K562 (cell line): ENCODE data around the gene DGCR2. TPM values are rescaled to one million over a fixed set of nuclear protein-coding genes. Genes with fewer than 3 reads are reported as not detected.

ENCODE experiments used
- ARID1B ChIP-seq: fragments of 450-650 bp; IDR thresholded peaks from 2 replicates; pipeline ENCODE4 v1.6.1; 2016; ENCODE audit warnings: antibody characterized with exemption, mild to moderate bottlenecking, inconsistent platforms
- JUNB ChIP-seq: fragments of 450-650 bp; formaldehyde crosslinking; conservative IDR thresholded peaks from 2 replicates; pipeline ENCODE4 v1.4.0; 2020; ENCODE audit warnings: mild to moderate bottlenecking
- KDM2B ChIP-seq: fragments of 250-450 bp; sonication (Bioruptor Pico); IDR thresholded peaks from 2 replicates; pipeline ENCODE4 v1.8.0; 2021; ENCODE audit warnings: mild to moderate bottlenecking, moderate library complexity
- NR3C1 ChIP-seq: sonication (generic); formaldehyde crosslinking; IDR thresholded peaks from 2 replicates; pipeline ENCODE4 v1.8.1; 2022; ENCODE audit warnings: missing genetic modification reagents
- SRSF7 ChIP-seq: fragments of 200-400 bp; formaldehyde crosslinking; optimal IDR thresholded peaks from 2 replicates; pipeline ENCODE3; 2017; ENCODE audit warnings: mild to moderate bottlenecking, low read depth, low read length
- XRCC4 ChIP-seq: IDR thresholded peaks from one replicate; pipeline ENCODE4 v1.6.1; 2011; ENCODE audit not compliant: insufficient read depth, insufficient read length; ENCODE audit errors: extremely low read depth
- ZC3H11A ChIP-seq: IDR thresholded peaks from 2 replicates; pipeline ENCODE4 v1.6.1; 2012; ENCODE audit warnings: low read depth, low read length, improper control_type of control experiment
- ZNF586 ChIP-seq: fragments of 450-650 bp; formaldehyde crosslinking; conservative IDR thresholded peaks from 2 replicates; pipeline ENCODE4 v1.4.0; 2020; ENCODE audit warnings: mild to moderate bottlenecking, moderate library complexity
- polyA plus RNA-seq, 8 experiments: library from polyadenylated mRNA; depleted of rRNA in 4 of 8; stranded (reverse) in 5 of 8; unstranded in 3 of 8; fragments of >200 nt; fragmentation: Nextera tagmentation in 2 of 8; fragmentation: Illumina TruSeq in 1 of 8; extraction: Ambion mirVana in 2 of 8; extraction: Trizol in 1 of 8; gene quantifications; 2 replicates each; pipeline versions ENCODE4 v1.2.1 to v1.2.3, GENCODE V29; 2011 to 2014; ENCODE audit warnings: inconsistent platforms in 1 of 8, missing spikeins in 1 of 8
- total RNA-seq, 7 experiments: library from RNA; depleted of rRNA in 6 of 7; stranded (reverse); fragments of >200 nt in 6 of 7; fragmentation: Illumina TruSeq in 2 of 7; extraction: Trizol in 2 of 7; gene quantifications; 2 replicates each; pipeline versions ENCODE4 v1.2.1 to v1.2.3, GENCODE V29; 2011 to 2021; ENCODE audit warnings: low replicate concordance in 1 of 7
- TF ChIP-seq, protein P1 (sequence below): fragments of 450-650 bp; IDR thresholded peaks from 2 replicates; pipeline ENCODE4 v1.6.1; 2016; ENCODE audit warnings: low read depth
- TF ChIP-seq, protein P2 (sequence below): sonication (generic); formaldehyde crosslinking; IDR thresholded peaks from 2 replicates; pipeline ENCODE4 v1.8.0; 2022; ENCODE audit warnings: mild to moderate bottlenecking, missing genetic modification reagents
- TF ChIP-seq, protein P3 (sequence below): fragments of 250-450 bp; sonication (Bioruptor Pico); IDR thresholded peaks from 2 replicates; pipeline ENCODE4 v1.5.1; 2021; ENCODE audit warnings: mild to moderate bottlenecking

Gene DGCR2
- total and polyA plus RNA-seq, 9 of the 15 experiments (the other 6 are each of a cell fraction or from before 2014, with no cell fraction given), result 0.69 to 101 (median 56.4) TPM

DNA sequence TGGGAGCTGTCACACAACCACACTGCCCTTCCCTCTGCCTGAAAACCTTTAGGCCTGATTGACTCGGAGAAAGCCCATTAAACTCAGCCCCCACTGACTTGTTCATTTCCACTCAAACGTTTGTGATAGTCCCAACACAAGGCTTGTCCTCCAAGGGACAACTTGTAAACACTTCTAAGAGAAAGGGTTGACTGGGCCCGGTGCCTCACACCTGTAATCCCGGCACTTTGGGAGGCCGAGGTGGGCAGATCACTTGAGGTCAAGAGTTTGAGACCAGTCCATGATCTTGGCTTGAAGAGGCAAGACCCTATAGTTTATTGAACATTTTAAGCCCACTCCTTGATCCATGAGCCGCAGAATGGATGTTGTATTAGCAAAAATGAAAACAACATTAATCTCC is 122.8 kb downstream of the DGCR2 start (continued):
- no peak for TF ChIP-seq ZC3H11A
- TF ChIP-seq XRCC4, result no peak
- TF ChIP-seq, protein P1, sequence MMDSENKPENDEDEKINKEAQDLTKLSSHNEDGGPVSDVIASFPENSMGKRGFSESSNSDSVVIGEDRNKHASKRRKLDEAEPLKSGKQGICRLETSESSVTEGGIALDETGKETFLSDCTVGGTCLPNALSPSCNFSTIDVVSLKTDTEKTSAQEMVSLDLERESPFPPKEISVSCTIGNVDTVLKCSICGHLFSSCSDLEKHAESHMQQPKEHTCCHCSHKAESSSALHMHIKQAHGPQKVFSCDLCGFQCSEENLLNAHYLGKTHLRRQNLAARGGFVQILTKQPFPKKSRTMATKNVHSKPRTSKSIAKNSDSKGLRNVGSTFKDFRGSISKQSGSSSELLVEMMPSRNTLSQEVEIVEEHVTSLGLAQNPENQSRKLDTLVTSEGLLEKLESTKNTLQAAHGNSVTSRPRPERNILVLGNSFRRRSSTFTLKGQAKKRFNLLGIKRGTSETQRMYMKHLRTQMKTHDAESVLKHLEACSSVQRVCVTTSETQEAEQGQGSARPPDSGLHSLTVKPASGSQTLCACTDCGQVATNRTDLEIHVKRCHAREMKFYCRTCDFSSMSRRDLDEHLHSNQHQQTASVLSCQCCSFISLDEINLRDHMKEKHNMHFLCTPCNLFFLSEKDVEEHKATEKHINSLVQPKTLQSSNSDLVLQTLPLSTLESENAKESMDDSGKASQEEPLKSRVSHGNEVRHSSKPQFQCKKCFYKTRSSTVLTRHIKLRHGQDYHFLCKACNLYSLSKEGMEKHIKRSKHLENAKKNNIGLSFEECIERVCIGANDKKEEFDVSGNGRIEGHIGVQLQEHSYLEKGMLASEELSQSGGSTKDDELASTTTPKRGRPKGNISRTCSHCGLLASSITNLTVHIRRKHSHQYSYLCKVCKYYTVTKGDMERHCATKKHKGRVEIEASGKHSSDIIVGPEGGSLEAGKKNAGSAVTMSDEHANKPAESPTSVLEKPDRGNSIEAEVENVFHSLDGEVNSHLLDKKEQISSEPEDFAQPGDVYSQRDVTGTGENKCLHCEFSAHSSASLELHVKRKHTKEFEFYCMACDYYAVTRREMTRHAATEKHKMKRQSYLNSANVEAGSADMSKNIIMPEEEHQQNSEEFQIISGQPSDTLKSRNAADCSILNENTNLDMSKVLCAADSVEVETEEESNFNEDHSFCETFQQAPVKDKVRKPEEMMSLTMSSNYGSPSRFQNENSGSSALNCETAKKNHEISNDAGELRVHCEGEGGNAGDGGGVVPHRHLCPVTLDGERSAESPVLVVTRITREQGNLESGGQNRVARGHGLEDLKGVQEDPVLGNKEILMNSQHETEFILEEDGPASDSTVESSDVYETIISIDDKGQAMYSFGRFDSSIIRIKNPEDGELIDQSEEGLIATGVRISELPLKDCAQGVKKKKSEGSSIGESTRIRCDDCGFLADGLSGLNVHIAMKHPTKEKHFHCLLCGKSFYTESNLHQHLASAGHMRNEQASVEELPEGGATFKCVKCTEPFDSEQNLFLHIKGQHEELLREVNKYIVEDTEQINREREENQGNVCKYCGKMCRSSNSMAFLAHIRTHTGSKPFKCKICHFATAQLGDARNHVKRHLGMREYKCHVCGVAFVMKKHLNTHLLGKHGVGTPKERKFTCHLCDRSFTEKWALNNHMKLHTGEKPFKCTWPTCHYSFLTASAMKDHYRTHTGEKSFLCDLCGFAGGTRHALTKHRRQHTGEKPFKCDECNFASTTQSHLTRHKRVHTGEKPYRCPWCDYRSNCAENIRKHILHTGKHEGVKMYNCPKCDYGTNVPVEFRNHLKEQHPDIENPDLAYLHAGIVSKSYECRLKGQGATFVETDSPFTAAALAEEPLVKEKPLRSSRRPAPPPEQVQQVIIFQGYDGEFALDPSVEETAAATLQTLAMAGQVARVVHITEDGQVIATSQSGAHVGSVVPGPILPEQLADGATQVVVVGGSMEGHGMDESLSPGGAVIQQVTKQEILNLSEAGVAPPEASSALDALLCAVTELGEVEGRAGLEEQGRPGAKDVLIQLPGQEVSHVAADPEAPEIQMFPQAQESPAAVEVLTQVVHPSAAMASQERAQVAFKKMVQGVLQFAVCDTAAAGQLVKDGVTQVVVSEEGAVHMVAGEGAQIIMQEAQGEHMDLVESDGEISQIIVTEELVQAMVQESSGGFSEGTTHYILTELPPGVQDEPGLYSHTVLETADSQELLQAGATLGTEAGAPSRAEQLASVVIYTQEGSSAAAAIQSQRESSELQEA, result no peak
- peak; percentile 59; the same call in 1 of the 2 replicates for TF ChIP-seq NR3C1 (CRISPR knock-in tag)
- TF ChIP-seq, protein P2, sequence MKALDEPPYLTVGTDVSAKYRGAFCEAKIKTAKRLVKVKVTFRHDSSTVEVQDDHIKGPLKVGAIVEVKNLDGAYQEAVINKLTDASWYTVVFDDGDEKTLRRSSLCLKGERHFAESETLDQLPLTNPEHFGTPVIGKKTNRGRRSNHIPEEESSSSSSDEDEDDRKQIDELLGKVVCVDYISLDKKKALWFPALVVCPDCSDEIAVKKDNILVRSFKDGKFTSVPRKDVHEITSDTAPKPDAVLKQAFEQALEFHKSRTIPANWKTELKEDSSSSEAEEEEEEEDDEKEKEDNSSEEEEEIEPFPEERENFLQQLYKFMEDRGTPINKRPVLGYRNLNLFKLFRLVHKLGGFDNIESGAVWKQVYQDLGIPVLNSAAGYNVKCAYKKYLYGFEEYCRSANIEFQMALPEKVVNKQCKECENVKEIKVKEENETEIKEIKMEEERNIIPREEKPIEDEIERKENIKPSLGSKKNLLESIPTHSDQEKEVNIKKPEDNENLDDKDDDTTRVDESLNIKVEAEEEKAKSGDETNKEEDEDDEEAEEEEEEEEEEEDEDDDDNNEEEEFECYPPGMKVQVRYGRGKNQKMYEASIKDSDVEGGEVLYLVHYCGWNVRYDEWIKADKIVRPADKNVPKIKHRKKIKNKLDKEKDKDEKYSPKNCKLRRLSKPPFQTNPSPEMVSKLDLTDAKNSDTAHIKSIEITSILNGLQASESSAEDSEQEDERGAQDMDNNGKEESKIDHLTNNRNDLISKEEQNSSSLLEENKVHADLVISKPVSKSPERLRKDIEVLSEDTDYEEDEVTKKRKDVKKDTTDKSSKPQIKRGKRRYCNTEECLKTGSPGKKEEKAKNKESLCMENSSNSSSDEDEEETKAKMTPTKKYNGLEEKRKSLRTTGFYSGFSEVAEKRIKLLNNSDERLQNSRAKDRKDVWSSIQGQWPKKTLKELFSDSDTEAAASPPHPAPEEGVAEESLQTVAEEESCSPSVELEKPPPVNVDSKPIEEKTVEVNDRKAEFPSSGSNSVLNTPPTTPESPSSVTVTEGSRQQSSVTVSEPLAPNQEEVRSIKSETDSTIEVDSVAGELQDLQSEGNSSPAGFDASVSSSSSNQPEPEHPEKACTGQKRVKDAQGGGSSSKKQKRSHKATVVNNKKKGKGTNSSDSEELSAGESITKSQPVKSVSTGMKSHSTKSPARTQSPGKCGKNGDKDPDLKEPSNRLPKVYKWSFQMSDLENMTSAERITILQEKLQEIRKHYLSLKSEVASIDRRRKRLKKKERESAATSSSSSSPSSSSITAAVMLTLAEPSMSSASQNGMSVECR (CRISPR knock-in tag), result no peak
- TF ChIP-seq SRSF7, result no peak
- TF ChIP-seq JUNB (CRISPR knock-in tag), result no peak
- no peak for TF ChIP-seq KDM2B
- no peak for TF ChIP-seq ZNF586 (CRISPR knock-in tag)
- TF ChIP-seq, protein P3, sequence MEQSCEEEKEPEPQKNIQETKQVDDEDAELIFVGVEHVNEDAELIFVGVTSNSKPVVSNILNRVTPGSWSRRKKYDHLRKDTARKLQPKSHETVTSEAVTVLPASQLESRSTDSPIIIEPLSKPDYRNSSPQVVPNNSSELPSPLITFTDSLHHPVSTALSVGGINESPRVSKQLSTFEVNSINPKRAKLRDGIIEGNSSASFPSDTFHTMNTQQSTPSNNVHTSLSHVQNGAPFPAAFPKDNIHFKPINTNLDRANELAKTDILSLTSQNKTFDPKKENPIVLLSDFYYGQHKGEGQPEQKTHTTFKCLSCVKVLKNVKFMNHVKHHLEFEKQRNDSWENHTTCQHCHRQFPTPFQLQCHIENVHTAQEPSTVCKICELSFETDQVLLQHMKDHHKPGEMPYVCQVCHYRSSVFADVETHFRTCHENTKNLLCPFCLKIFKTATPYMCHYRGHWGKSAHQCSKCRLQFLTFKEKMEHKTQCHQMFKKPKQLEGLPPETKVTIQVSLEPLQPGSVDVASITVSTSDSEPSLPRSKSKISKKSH (CRISPR knock-in tag), result no peak
- no peak for TF ChIP-seq ARID1B
